Measurements from ENCODE around the gene NAA10.

NAA10 gene

GRCh38 chrX:153927922-153928760 is 6.7 kb downstream of the NAA10 start:
- peak; percentile 92 for DNase-seq (ENCODE audit: low read depth)
- 0 out of 2 replicates have a peak, but pooled peaks have one; percentile 5 for TF ChIP-seq CTCF (IDR thresholded peaks at IDR 0.05; ENCODE audit: control insufficient read depth, extremely low read depth, insufficient read depth)
- peak overlapping the region; percentile 64 for H3K4me3 ChIP-seq (ENCODE audit: low read depth, low read length)

GRCh38 chrX:153927672-153927921 is 7.2 kb downstream of the NAA10 start:
- no peak for DNase-seq (ENCODE audit: low read depth)
- peak overlapping the region; percentile 64 for H3K4me3 ChIP-seq (ENCODE audit: low read depth, low read length)
- no peak for TF ChIP-seq CTCF (IDR thresholded peaks at IDR 0.05; ENCODE audit: control insufficient read depth, extremely low read depth, insufficient read depth)

- no peak for DNase-seq (ENCODE audit: low read depth)
- no peak for TF ChIP-seq CTCF (IDR thresholded peaks at IDR 0.05; ENCODE audit: control insufficient read depth, extremely low read depth, insufficient read depth)
- peak overlapping the region; percentile 64 for H3K4me3 ChIP-seq (ENCODE audit: low read depth, low read length)
These were observed 7.8 kb downstream of the NAA10 start for GRCh38 chrX:153926858-153927671.

GRCh38 chrX:153926552-153926857 is 8.3 kb downstream of the NAA10 start:
- no peak for TF ChIP-seq CTCF (IDR thresholded peaks at IDR 0.05; ENCODE audit: control insufficient read depth, extremely low read depth, insufficient read depth)
- no peak for DNase-seq (ENCODE audit: low read depth)
- no peak overlapping the region for H3K4me3 ChIP-seq (ENCODE audit: low read depth, low read length)

- TF ChIP-seq CTCF (IDR thresholded peaks at IDR 0.05; ENCODE audit: control insufficient read depth, extremely low read depth, insufficient read depth) = no peak
- H3K4me3 ChIP-seq (ENCODE audit: low read depth, low read length) = no peak within 1 kb of the TSS; the same call in 1 of the 2 replicates
- DNase-seq (ENCODE audit: low read depth) = no peak
These were observed 8.9 kb downstream of the NAA10 start, which contains the start of gene ARHGAP4 for GRCh38 chrX:153925739-153926551. TSS of gene ARHGAP4 (minus strand) at chrX:153926264. CDS start at chrX:153926202, 62 bp downstream.

GRCh38 chrX:153925387-153925738 is 9.5 kb downstream of the NAA10 start:
- no peak for DNase-seq (ENCODE audit: low read depth)
- no peak overlapping the region for H3K4me3 ChIP-seq (ENCODE audit: low read depth, low read length)
- no peak for TF ChIP-seq CTCF (IDR thresholded peaks at IDR 0.05; ENCODE audit: control insufficient read depth, extremely low read depth, insufficient read depth)

All from LNCaP clone FGC (cell line).